Measurements from ENCODE around the gene SEMA3E.

GRCh38 chr7:83649701-83650100 lies 762 bp upstream of the SEMA3E start:
- TF ChIP-seq POLR2A (IDR thresholded peaks at IDR 0.05; ENCODE audit: low read depth) (no peak), CTCF (IDR thresholded peaks at IDR 0.05) (no peak), POLR2AphosphoS5 (IDR thresholded peaks at IDR 0.05) (no peak)
